Caco-2 (cell line): ENCODE data around the gene KCNK15. TPM values are rescaled to one million over a fixed set of nuclear protein-coding genes. Genes with fewer than 3 reads are reported as not detected.

ENCODE experiments used
- BruUV-seq: library from RNA; stranded (reverse); fragments of 400-500 nt; replicated peaks from 2 replicates; lab custom pipeline; 2021; lab: Mats Ljungman, UMichigan
- CTCF ChIA-PET: fragments of 300-600 bp; sonication (Branson Sonifier 250); formaldehyde crosslinking; loops from one replicate; lab custom pipeline; 2022; ENCODE audit warnings: antibody characterized with exemption; lab: Charles Lee
- POLR2A ChIA-PET: fragments of 300-600 bp; sonication (Branson Sonifier 250); formaldehyde crosslinking; loops from one replicate; lab custom pipeline; 2022; ENCODE audit warnings: antibody characterized with exemption; lab: Charles Lee
- DNase-seq, 2 experiments: peaks; one replicate each; pipeline versions ENCODE4 v3.0.0 to v3.0.0-alpha.2; 2020 to 2022
- H3K27me3 ChIP-seq: replicated peaks from 2 replicates; pipeline ENCODE4 v1.6.0; 2011; ENCODE audit warnings: low read length; ENCODE audit not compliant: control insufficient read depth, insufficient read depth
- H3K36me3 ChIP-seq: 2 replicates; pipeline ENCODE4 v1.5.1; 2011; ENCODE audit warnings: low read length; ENCODE audit not compliant: control insufficient read depth, insufficient read depth
- H3K4me1 ChIP-seq: fragments of 250-450 bp; sonication (Bioruptor Pico); 2 replicates; pipeline ENCODE4 v1.5.1; 2020; ENCODE audit warnings: mild to moderate bottlenecking
- H3K4me3 ChIP-seq: 2 replicates; pipeline ENCODE4 v1.5.1; 2011; ENCODE audit warnings: low read depth, mild to moderate bottlenecking, control low read depth, low read length
- H3K9me3 ChIP-seq: fragments of 250-450 bp; sonication (Bioruptor Pico); 2 replicates; pipeline ENCODE4 v1.5.1; 2020; ENCODE audit warnings: mild to moderate bottlenecking, moderate library complexity
- H3K27ac Mint-ChIP-seq: one replicate; pipeline ENCODE4 v1.8.0; 2022; ENCODE audit warnings: mixed read lengths; ENCODE audit not compliant: unreplicated experiment
- H3K27me3 Mint-ChIP-seq: one replicate; pipeline ENCODE4 v1.8.0; 2022; ENCODE audit warnings: mixed read lengths; ENCODE audit not compliant: insufficient read depth, unreplicated experiment
- H3K36me3 Mint-ChIP-seq: one replicate; pipeline ENCODE4 v1.8.0; 2022; ENCODE audit warnings: mild to moderate bottlenecking, mixed read lengths; ENCODE audit not compliant: insufficient read depth, unreplicated experiment
- H3K4me1 Mint-ChIP-seq: one replicate; pipeline ENCODE4 v1.8.0; 2022; ENCODE audit warnings: low read depth, mixed read lengths; ENCODE audit not compliant: unreplicated experiment
- H3K4me3 Mint-ChIP-seq: one replicate; pipeline ENCODE4 v1.8.0; 2022; ENCODE audit warnings: mild to moderate bottlenecking, moderate library complexity, mixed read lengths; ENCODE audit not compliant: unreplicated experiment
- H3K9me3 Mint-ChIP-seq: one replicate; pipeline ENCODE4 v1.8.0; 2022; ENCODE audit warnings: mixed read lengths; ENCODE audit not compliant: unreplicated experiment
- CTCF ChIP-seq, 2 experiments: fragments of 200-600 bp in 1 of 2; IDR thresholded peaks; 1 replicate in 1 of 2; 2 replicates in 1 of 2; pipeline versions ENCODE4 v1.5.1 to v1.8.0; 2011 to 2022; ENCODE audit warnings: antibody characterized with exemption in 1 of 2, control low read depth in 1 of 2, inconsistent platforms in 1 of 2, low read depth in 1 of 2, low read length in 1 of 2, mild to moderate bottlenecking in 1 of 2, moderate library complexity in 1 of 2; ENCODE audit not compliant: insufficient read depth in 1 of 2, severe bottlenecking in 1 of 2, unreplicated experiment in 1 of 2
- intact Hi-C: fragments of 100-400 bp; cut with micrococcal nuclease; formaldehyde crosslinking; loops from one replicate; pipeline ENCODE4 v1.10.0; 2022; ENCODE audit not compliant: unreplicated experiment
- total RNA-seq: library from RNA; stranded (reverse); gene quantifications from 2 replicates; pipeline ENCODE4 v1.2.3, GENCODE V29; 2022

The KCNK15 gene
- total RNA-seq, 1 experiment from 2014 or later, result 2.9 TPM

- Histone ChIP-seq H3K4me1 (no peaks in the 10 kb centered on the region), H3K36me3 (no peaks in the 10 kb centered on the region), H3K9me3 (no peaks in the 10 kb centered on the region), H3K27me3 (no peaks in the 10 kb centered on the region), H3K4me3 (no peak overlapping the region)
- intact Hi-C loops, result no loop called here
- Mint-ChIP-seq H3K27me3 (peaks cover 2% of the 10 kb centered on the region), H3K27ac (no peak overlapping the region), H3K9me3 (no peaks in the 10 kb centered on the region), H3K4me1 (peaks cover 4% of the 10 kb centered on the region), H3K4me3 (no peak overlapping the region), H3K36me3 (peaks cover 12% of the 10 kb centered on the region)
- DNase-seq, result no peak
- POLR2A ChIA-PET, result no interaction called here
- BruUV-seq, result no TSS peak
- CTCF ChIA-PET, result interaction anchor here (0.9 kb wide), 1 partner anchor 24 kb away, joined by 3 read pairs; no protein-coding TSS in a partner anchor
- no peak for TF ChIP-seq CTCF (IDR thresholded peaks at IDR 0.05; ENCODE audit: insufficient read depth in 1 of 2, low read depth in 1 of 2, low read length in 1 of 2, severe bottlenecking in 1 of 2, unreplicated experiment in 1 of 2)
Observed at GRCh38 chr20:44752099-44752931, 6.7 kb downstream of the KCNK15 start.

GRCh38 chr20:44754554-44754953, 8.9 kb downstream of the KCNK15 start:
- no TSS peak for BruUV-seq
- Mint-ChIP-seq H3K27ac (no peak overlapping the region), H3K9me3 (no peaks in the 10 kb centered on the region), H3K4me3 (no peak overlapping the region), H3K4me1 (no peaks in the 10 kb centered on the region), H3K27me3 (no peaks in the 10 kb centered on the region), H3K36me3 (peaks cover 8% of the 10 kb centered on the region)
- H3K27me3 ChIP-seq, result no peaks in the 10 kb centered on the region
- no peak for TF ChIP-seq CTCF (IDR thresholded peaks at IDR 0.05; ENCODE audit: insufficient read depth in 1 of 2, low read depth in 1 of 2, low read length in 1 of 2, severe bottlenecking in 1 of 2, unreplicated experiment in 1 of 2)
- CTCF ChIA-PET, result interaction anchor here (0.6 to 0.8 kb wide), 2 partner anchors 81 to 113 kb away, joined by 3 read pairs; no protein-coding TSS in a partner anchor
- no peak overlapping the region for H3K4me3 ChIP-seq
- DNase-seq, result no peak
- H3K4me1 ChIP-seq, result no peaks in the 10 kb centered on the region
- no peaks in the 10 kb centered on the region for H3K36me3 ChIP-seq
- intact Hi-C loops, result no loop called here
- H3K9me3 ChIP-seq, result no peaks in the 10 kb centered on the region
- POLR2A ChIA-PET, result no interaction called here

GRCh38 chr20:44756011-44756688, 10.5 kb downstream of the KCNK15 start:
- H3K36me3 ChIP-seq, result no peaks in the 10 kb centered on the region
- H3K4me1 ChIP-seq, result no peaks in the 10 kb centered on the region
- DNase-seq, result peak in 1 of 2 experiments; percentile 38
- peaks cover 3% of the 10 kb centered on the region for H3K27me3 Mint-ChIP-seq
- no peaks in the 10 kb centered on the region for H3K9me3 Mint-ChIP-seq
- no peak overlapping the region for H3K27ac Mint-ChIP-seq
- no peak overlapping the region for H3K4me3 ChIP-seq
- H3K9me3 ChIP-seq, result no peaks in the 10 kb centered on the region
- H3K4me3 Mint-ChIP-seq, result no peak overlapping the region
- BruUV-seq, result no TSS peak
- intact Hi-C loops, result no loop called here
- ChIA-PET POLR2A (no interaction called here), CTCF (interaction anchor here (0.6 to 2.4 kb wide), 4 partner anchors 9 to 107 kb away, joined by 3 to 10 read pairs (median 5); no protein-coding TSS in a partner anchor)
- no peaks in the 10 kb centered on the region for H3K27me3 ChIP-seq
- no peaks in the 10 kb centered on the region for H3K36me3 Mint-ChIP-seq
- H3K4me1 Mint-ChIP-seq, result no peaks in the 10 kb centered on the region
- no peak for TF ChIP-seq CTCF (IDR thresholded peaks at IDR 0.05; ENCODE audit: insufficient read depth in 1 of 2, low read depth in 1 of 2, low read length in 1 of 2, severe bottlenecking in 1 of 2, unreplicated experiment in 1 of 2)
